IMR-90 (cell line): ENCODE measurements around the gene WDR46. TPM values are rescaled to one million over a fixed set of nuclear protein-coding genes. Genes with fewer than 3 reads are reported as not detected.

Source experiments
- ATAC-seq: fragments of 200-7000 bp; cut with Tn5 transposase; 2 replicates; pipeline ENCODE4 v1.9.1; 2020; ENCODE audit warnings: low read depth, mild to moderate bottlenecking, moderate library complexity
- BruUV-seq: library from RNA; stranded (reverse); fragments of 400-500 nt; replicated peaks from 2 replicates; lab custom pipeline; 2021; lab: Mats Ljungman, UMichigan
- CTCF ChIA-PET: fragments of 300-600 bp; formaldehyde crosslinking; extraction: SDS; loops from one replicate; lab custom pipeline; 2021; ENCODE audit warnings: antibody characterized with exemption; lab: Yijun Ruan, JAX
- POLR2A ChIA-PET: fragments of 300-600 bp; sonication (Branson Sonifier 250); formaldehyde crosslinking; loops from one replicate; lab custom pipeline; 2022; ENCODE audit warnings: antibody characterized with exemption; ENCODE audit not compliant: unreplicated experiment; lab: Charles Lee
- DNase-seq: peaks from one replicate; pipeline ENCODE4 v3.0.0; 2013
- H2AFZ ChIP-seq: replicated peaks from 2 replicates; pipeline ENCODE3; 2013; ENCODE audit warnings: low read length, mild to moderate bottlenecking; ENCODE audit not compliant: poor library complexity
- H2AK5ac ChIP-seq: 2 replicates; pipeline ENCODE4 v1.6.1; 2013; ENCODE audit warnings: low read depth, low read length, inconsistent platforms
- H2AK9ac ChIP-seq: replicated peaks from 2 replicates; pipeline ENCODE3; 2013; ENCODE audit warnings: mild to moderate bottlenecking, low read depth, low read length, moderate library complexity; ENCODE audit not compliant: poor library complexity
- H2BK120ac ChIP-seq: 2 replicates; pipeline ENCODE4 v1.6.1; 2013; ENCODE audit warnings: low read depth, low read length, inconsistent platforms
- H2BK15ac ChIP-seq: 3 replicates; pipeline ENCODE4 v1.6.1; 2013; ENCODE audit warnings: low read depth, low read length, inconsistent platforms
- H2BK20ac ChIP-seq: 2 replicates; pipeline ENCODE4 v1.6.1; 2013; ENCODE audit warnings: low read depth, mild to moderate bottlenecking, inconsistent platforms, low read length, moderate library complexity
- H2BK5ac ChIP-seq: 2 replicates; pipeline ENCODE4 v1.6.1; 2013; ENCODE audit warnings: mild to moderate bottlenecking, low read depth, low read length, inconsistent platforms; ENCODE audit not compliant: poor library complexity, severe bottlenecking
- H3K14ac ChIP-seq: replicated peaks from 2 replicates; pipeline ENCODE4 v1.6.1; 2013; ENCODE audit warnings: low read depth, low read length, inconsistent platforms
- H3K18ac ChIP-seq: 2 replicates; pipeline ENCODE4 v1.6.1; 2013; ENCODE audit warnings: low read depth, low read length, control low read depth
- H3K23ac ChIP-seq: 2 replicates; pipeline ENCODE4 v1.6.1; 2013; ENCODE audit warnings: low read depth, low read length, inconsistent platforms
- H3K27ac ChIP-seq: 2 replicates; pipeline ENCODE4 v1.5.1; 2013; ENCODE audit warnings: mild to moderate bottlenecking, control low read depth, low read length; ENCODE audit not compliant: insufficient read depth
- H3K27me3 ChIP-seq: 2 replicates; pipeline ENCODE4 v1.6.1; 2013; ENCODE audit warnings: low read length; ENCODE audit not compliant: control insufficient read depth, insufficient read depth
- H3K36me3 ChIP-seq: 2 replicates; pipeline ENCODE4 v1.6.1; 2013; ENCODE audit warnings: low read length, mixed read lengths; ENCODE audit not compliant: control insufficient read depth, insufficient read depth
- H3K4ac ChIP-seq: 2 replicates; pipeline ENCODE4 v1.6.1; 2013; ENCODE audit warnings: low read depth, low read length, inconsistent platforms
- H3K4me1 ChIP-seq: 2 replicates; pipeline ENCODE4 v1.6.1; 2013; ENCODE audit warnings: low read length, mixed read lengths; ENCODE audit not compliant: control insufficient read depth, insufficient read depth
- H3K4me2 ChIP-seq: 2 replicates; pipeline ENCODE4 v1.6.1; 2013; ENCODE audit warnings: low read depth, mild to moderate bottlenecking, control low read depth, low read length, moderate library complexity
- H3K4me3 ChIP-seq: 2 replicates; pipeline ENCODE4 v1.5.1; 2013; ENCODE audit warnings: low read depth, mild to moderate bottlenecking, control low read depth, low read length, moderate library complexity; ENCODE audit not compliant: insufficient read depth
- H3K56ac ChIP-seq: 2 replicates; pipeline ENCODE4 v1.6.1; 2013; ENCODE audit warnings: low read length, inconsistent platforms; ENCODE audit not compliant: insufficient read depth; ENCODE audit errors: extremely low read depth
- H3K79me1 ChIP-seq, 2 experiments: 2 replicates each; pipeline ENCODE4 v1.6.1; 2013; ENCODE audit warnings: low read length in 2 of 2, inconsistent platforms in 1 of 2, low read depth in 1 of 2
- H3K9ac ChIP-seq: 2 replicates; pipeline ENCODE4 v1.6.1; 2013; ENCODE audit warnings: low read depth, low read length, control low read depth
- H3K9me1 ChIP-seq: 2 replicates; pipeline ENCODE4 v1.6.1; 2013; ENCODE audit warnings: low read length, inconsistent platforms; ENCODE audit not compliant: insufficient read depth
- H3K9me3 ChIP-seq: 2 replicates; pipeline ENCODE4 v1.6.1; 2013; ENCODE audit warnings: low read length; ENCODE audit not compliant: control insufficient read depth, insufficient read depth
- H4K20me1 ChIP-seq: 2 replicates; pipeline ENCODE4 v1.6.1; 2013; ENCODE audit warnings: low read length, inconsistent platforms; ENCODE audit not compliant: insufficient read depth
- H4K5ac ChIP-seq: 2 replicates; pipeline ENCODE4 v1.6.1; 2013; ENCODE audit warnings: mild to moderate bottlenecking, low read depth, low read length, control low read depth
- H4K8ac ChIP-seq, 2 experiments: 2 replicates each; pipeline ENCODE4 v1.6.1; 2013; ENCODE audit warnings: low read depth in 2 of 2, low read length in 2 of 2, control low read depth in 1 of 2, inconsistent platforms in 1 of 2
- H4K91ac ChIP-seq: 2 replicates; pipeline ENCODE4 v1.6.1; 2013; ENCODE audit warnings: low read depth, low read length, inconsistent platforms; ENCODE audit not compliant: insufficient read depth
- POLR2A ChIP-seq: IDR thresholded peaks from 2 replicates; pipeline ENCODE4 v1.6.1; 2012; ENCODE audit warnings: mild to moderate bottlenecking, low read depth, low read length
- RCOR1 ChIP-seq: IDR thresholded peaks from 2 replicates; pipeline ENCODE4 v1.6.1; 2012; ENCODE audit warnings: mild to moderate bottlenecking, low read length, improper control_type of control experiment; ENCODE audit not compliant: insufficient replicate concordance
- SMC3 ChIP-seq: fragments of 150-350 bp; IDR thresholded peaks from 2 replicates; pipeline ENCODE4 v1.6.1; 2016; ENCODE audit warnings: low read depth, mild to moderate bottlenecking, antibody characterized with exemption, low read length, moderate library complexity
- WGBS, 2 experiments: methylation state at CpG; one replicate each; pipeline versions ENCODE4 v1.1.5 to v1.1.7; 2013; ENCODE audit warnings: missing lambda C conversion rate in 2 of 2; ENCODE audit not compliant: insufficient read length in 1 of 2; ENCODE audit errors: extremely low coverage in 2 of 2; 5-methylcytosine and 5-hydroxymethylcytosine counted together
- dilution Hi-C: fragments of 300-500 bp; cut with HindIII; formaldehyde crosslinking; loops from one replicate; pipeline ENCODE4 v1.14.3; 2018; ENCODE audit warnings: low sequenced_read_pairs; ENCODE audit not compliant: unreplicated experiment
- in situ Hi-C: fragments of 300-500 bp; cut with MboI; formaldehyde crosslinking; loops from 3 replicates; pipeline ENCODE4 v1.14.3; 2019; ENCODE audit warnings: low sequenced_read_pairs, inconsistent platforms, mixed read lengths
- intact Hi-C: fragments of 100-400 bp; cut with micrococcal nuclease; formaldehyde crosslinking; loops from 2 replicates; pipeline ENCODE4 v1.10.0; 2022
- polyA plus RNA-seq, 3 experiments: library from polyadenylated mRNA; depleted of rRNA; stranded (reverse); fragments of >200 nt; gene quantifications; 2 replicates each; pipeline ENCODE4 v1.2.3, GENCODE V29; 2012; ENCODE audit warnings: low replicate concordance in 1 of 3
- total RNA-seq: library from RNA; depleted of rRNA; stranded (reverse); fragments of >200 nt; gene quantifications from 2 replicates; pipeline ENCODE4 v1.2.3, GENCODE V29; 2012
- TF ChIP-seq, protein P1 (sequence below): fragments of 150-350 bp; IDR thresholded peaks from 2 replicates; pipeline ENCODE4 v1.6.1; 2017; ENCODE audit warnings: mild to moderate bottlenecking, antibody characterized with exemption, low read length, low read depth

WDR46 gene
- total and polyA plus RNA-seq, 2 of the 4 experiments (the other 2 are of a cell fraction) = 73.8 to 81.6 TPM

DNA sequence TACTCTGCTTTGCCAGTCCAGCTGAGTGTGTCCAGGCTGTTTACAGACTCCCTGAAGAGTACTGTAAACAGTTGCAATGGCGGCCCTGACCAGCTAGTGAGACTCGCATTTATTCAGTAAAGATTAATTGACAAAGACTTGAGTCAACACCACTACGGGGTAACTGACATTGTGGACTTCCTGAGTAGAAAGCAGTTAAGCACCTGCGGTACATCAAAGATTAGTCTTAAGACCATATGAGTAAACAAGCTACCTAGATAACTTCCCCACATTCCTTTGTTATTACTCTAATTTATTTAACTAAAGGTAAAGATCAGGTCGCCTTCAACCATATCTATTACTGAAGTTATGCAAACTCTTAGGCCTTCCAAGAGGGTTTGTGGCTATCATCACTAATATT lies 30.0 kb downstream of the WDR46 start:
- H2AFZ ChIP-seq = no peak overlapping the region
- no peaks in the 10 kb centered on the region for H3K9me3 ChIP-seq
- intact Hi-C loops (no loop called here), dilution Hi-C loops (no loop called here), in situ Hi-C loops (no loop called here)
- no TSS peak for BruUV-seq
- no peak overlapping the region for H3K27ac ChIP-seq
- H3K18ac ChIP-seq = no peak overlapping the region
- H2AK9ac ChIP-seq = no peak overlapping the region
- no peak for ATAC-seq
- no peaks in the 10 kb centered on the region for H3K4me1 ChIP-seq
- TF ChIP-seq, protein P1, sequence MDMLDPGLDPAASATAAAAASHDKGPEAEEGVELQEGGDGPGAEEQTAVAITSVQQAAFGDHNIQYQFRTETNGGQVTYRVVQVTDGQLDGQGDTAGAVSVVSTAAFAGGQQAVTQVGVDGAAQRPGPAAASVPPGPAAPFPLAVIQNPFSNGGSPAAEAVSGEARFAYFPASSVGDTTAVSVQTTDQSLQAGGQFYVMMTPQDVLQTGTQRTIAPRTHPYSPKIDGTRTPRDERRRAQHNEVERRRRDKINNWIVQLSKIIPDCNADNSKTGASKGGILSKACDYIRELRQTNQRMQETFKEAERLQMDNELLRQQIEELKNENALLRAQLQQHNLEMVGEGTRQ = no peak
- TF ChIP-seq RCOR1 = no peak
- no peak for TF ChIP-seq SMC3
- no peak for TF ChIP-seq POLR2A
- H3K4me2 ChIP-seq = no peak overlapping the region
- H3K9me1 ChIP-seq = no peaks in the 10 kb centered on the region
- no peak overlapping the region for H2BK20ac ChIP-seq
- H4K8ac ChIP-seq = no peak overlapping the region
- H3K4me3 ChIP-seq = no peak overlapping the region
- no peak overlapping the region for H3K23ac ChIP-seq
- H2BK5ac ChIP-seq = no peak overlapping the region
- H3K14ac ChIP-seq = no peak overlapping the region
- no peak overlapping the region for H2BK120ac ChIP-seq
- POLR2A ChIA-PET = no interaction called here
- no peak overlapping the region for H3K9ac ChIP-seq
- H3K56ac ChIP-seq = no peak overlapping the region
- H3K4ac ChIP-seq = no peak overlapping the region
- H3K27me3 ChIP-seq = no peaks in the 10 kb centered on the region
- H2AK5ac ChIP-seq = no peak overlapping the region
- H4K91ac ChIP-seq = no peak overlapping the region
- CTCF ChIA-PET = no interaction called here
- peaks cover 23% of the 10 kb centered on the region for H3K36me3 ChIP-seq
- no peak overlapping the region for H4K5ac ChIP-seq
- no CpG with 5 or more reads among the region's 5 CpGs for WGBS, 2 experiments
- no peak overlapping the region for H2BK15ac ChIP-seq
- DNase-seq = no peak
- H3K79me1 ChIP-seq = peaks cover 3 to 11% of the 10 kb centered on the region in 2 experiments; a peak in 2 of 4 replicates
- H4K20me1 ChIP-seq = no peaks in the 10 kb centered on the region
